A673 (cell line): Measurements from ENCODE around the gene MAMSTR. TPM values are rescaled to one million over a fixed set of nuclear protein-coding genes. Genes with fewer than 3 reads are reported as not detected.

Source experiments
- BruUV-seq: library from RNA; stranded (reverse); fragments of 400-500 nt; replicated peaks from 2 replicates; lab custom pipeline; 2021; lab: Mats Ljungman, UMichigan
- CTCF ChIA-PET: fragments of 300-600 bp; sonication (Branson Sonifier 250); formaldehyde crosslinking; loops from one replicate; lab custom pipeline; 2022; ENCODE audit warnings: antibody characterized with exemption; lab: Charles Lee
- POLR2A ChIA-PET: fragments of 300-600 bp; sonication (Branson Sonifier 250); formaldehyde crosslinking; loops from one replicate; lab custom pipeline; 2022; ENCODE audit warnings: antibody characterized with exemption; ENCODE audit not compliant: low non-redundant PET; lab: Charles Lee
- DNase-seq: peaks from one replicate; pipeline ENCODE4 v3.0.0-alpha.2; 2015; ENCODE audit warnings: low spot score
- H3K27ac ChIP-seq: fragments of 200-600 bp; sonication (generic); 2 replicates; pipeline ENCODE4 v1.5.1; 2016; ENCODE audit warnings: mixed run types, low read depth, mild to moderate bottlenecking, mixed read lengths, antibody characterized with exemption, low read length; ENCODE audit not compliant: poor library complexity, severe bottlenecking
- H3K27me3 ChIP-seq: fragments of 200-600 bp; sonication (generic); replicated peaks from 2 replicates; pipeline ENCODE4 v1.6.1; 2017; ENCODE audit warnings: mixed run types, low read depth, mild to moderate bottlenecking, mixed read lengths, antibody characterized with exemption, low read length; ENCODE audit not compliant: insufficient read depth, poor library complexity
- H3K36me3 ChIP-seq: fragments of 200-600 bp; sonication (generic); 2 replicates; pipeline ENCODE4 v1.6.1; 2016; ENCODE audit warnings: mixed run types, mild to moderate bottlenecking, mixed read lengths, antibody characterized with exemption, low read length; ENCODE audit not compliant: insufficient read depth, poor library complexity, severe bottlenecking
- H3K4me1 ChIP-seq: fragments of 200-600 bp; sonication (generic); 2 replicates; pipeline ENCODE4 v1.6.1; 2017; ENCODE audit warnings: mixed run types, mild to moderate bottlenecking, mixed read lengths, antibody characterized with exemption, low read length; ENCODE audit not compliant: insufficient read depth, poor library complexity, severe bottlenecking
- H3K4me3 ChIP-seq: fragments of 200-600 bp; sonication (generic); 2 replicates; pipeline ENCODE4 v1.5.1; 2016; ENCODE audit warnings: low read depth, mixed run types, mild to moderate bottlenecking, mixed read lengths, low read length; ENCODE audit not compliant: poor library complexity, severe bottlenecking
- H3K9me3 ChIP-seq: fragments of 200-600 bp; sonication (generic); 2 replicates; pipeline ENCODE4 v1.6.1; 2016; ENCODE audit warnings: mixed run types, low read depth, mild to moderate bottlenecking, mixed read lengths, antibody characterized with exemption, low read length; ENCODE audit not compliant: poor library complexity, severe bottlenecking
- CTCF ChIP-seq: fragments of 300-800, 200-600 bp; sonication (generic); conservative IDR thresholded peaks from 2 replicates; pipeline ENCODE4 v1.5.1; 2017; ENCODE audit warnings: low read depth, mild to moderate bottlenecking, antibody characterized with exemption, low read length, moderate library complexity, mixed read lengths
- EZH2 ChIP-seq: fragments of 200-600 bp; sonication (generic); IDR thresholded peaks from 2 replicates; pipeline ENCODE4 v1.6.1; 2017; ENCODE audit warnings: borderline replicate concordance, low read depth, mild to moderate bottlenecking, mixed read lengths, antibody characterized with exemption, low read length; ENCODE audit not compliant: poor library complexity, severe bottlenecking
- intact Hi-C: fragments of 100-400 bp; cut with micrococcal nuclease; formaldehyde crosslinking; loops from one replicate; pipeline ENCODE4 v1.10.0; 2022; ENCODE audit not compliant: unreplicated experiment
- total RNA-seq: library from RNA; stranded (reverse); gene quantifications from 2 replicates; pipeline ENCODE4 v1.2.3, GENCODE V29; 2021

MAMSTR gene
- total RNA-seq, 1 experiment from 2014 or later = 4.7 TPM

GRCh38 chr19:48735031-48735615, 15.6 kb upstream of the MAMSTR start:
- CTCF ChIA-PET = interaction anchor here (0.6 kb wide), 1 partner anchor 151 kb away, joined by 3 read pairs; no protein-coding TSS in a partner anchor
- peaks cover 15% of the 10 kb centered on the region for H3K4me1 ChIP-seq
- no peaks in the 10 kb centered on the region for H3K27me3 ChIP-seq
- H3K36me3 ChIP-seq = no peaks in the 10 kb centered on the region
- no TSS peak for BruUV-seq
- POLR2A ChIA-PET = no interaction called here
- H3K27ac ChIP-seq = peak overlapping the region; percentile 57
- no peaks in the 10 kb centered on the region for H3K9me3 ChIP-seq
- TF ChIP-seq CTCF (no peak), EZH2 (no peak)
- peak overlapping the region; percentile 43 for H3K4me3 ChIP-seq
- DNase-seq = peak; percentile 84
- intact Hi-C loops = loop anchor here (5.0 kb wide), 1 partner anchor 88 kb away; the partner anchor contains the start of gene CA11

- BruUV-seq = no TSS peak
- no peak for DNase-seq
- Histone ChIP-seq H3K9me3 (no peaks in the 10 kb centered on the region), H3K4me1 (peaks cover 11% of the 10 kb centered on the region), H3K27me3 (no peaks in the 10 kb centered on the region), H3K4me3 (peak overlapping the region; percentile 43), H3K27ac (no peak overlapping the region), H3K36me3 (no peaks in the 10 kb centered on the region)
- TF ChIP-seq CTCF (no peak), EZH2 (no peak)
- ChIA-PET POLR2A (no interaction called here), CTCF (interaction anchor here (0.7 kb wide), 1 partner anchor 836 kb away, joined by 3 read pairs; no protein-coding TSS in a partner anchor)
- intact Hi-C loops = loop anchor here (5.0 kb wide), 1 partner anchor 87 kb away; the partner anchor contains the start of gene CA11
Measured at GRCh38 chr19:48734625-48735024, 15.1 kb upstream of the MAMSTR start.

- H3K27me3 ChIP-seq = no peaks in the 10 kb centered on the region
- BruUV-seq = no TSS peak
- ChIA-PET CTCF (no interaction called here), POLR2A (interaction anchor here (0.6 kb wide), 1 partner anchor 136 kb away, joined by 4 read pairs; no protein-coding TSS in a partner anchor)
- H3K4me3 ChIP-seq = no peak overlapping the region
- intact Hi-C loops = no loop called here
- DNase-seq = no peak
- no peak overlapping the region for H3K27ac ChIP-seq
- peaks cover 3% of the 10 kb centered on the region for H3K4me1 ChIP-seq
- TF ChIP-seq CTCF (no peak), EZH2 (no peak)
- no peaks in the 10 kb centered on the region for H3K9me3 ChIP-seq
- no peaks in the 10 kb centered on the region for H3K36me3 ChIP-seq
Measured at GRCh38 chr19:48731452-48731851, 11.9 kb upstream of the MAMSTR start.
